ENCODE measurements around the gene POTEG.
"Not testable (repeated sequence)": the region's sequence is repeated elsewhere in the genome, so short reads cannot be mapped to it uniquely, and the experiment has no call there.

Gene POTEG

DNA sequence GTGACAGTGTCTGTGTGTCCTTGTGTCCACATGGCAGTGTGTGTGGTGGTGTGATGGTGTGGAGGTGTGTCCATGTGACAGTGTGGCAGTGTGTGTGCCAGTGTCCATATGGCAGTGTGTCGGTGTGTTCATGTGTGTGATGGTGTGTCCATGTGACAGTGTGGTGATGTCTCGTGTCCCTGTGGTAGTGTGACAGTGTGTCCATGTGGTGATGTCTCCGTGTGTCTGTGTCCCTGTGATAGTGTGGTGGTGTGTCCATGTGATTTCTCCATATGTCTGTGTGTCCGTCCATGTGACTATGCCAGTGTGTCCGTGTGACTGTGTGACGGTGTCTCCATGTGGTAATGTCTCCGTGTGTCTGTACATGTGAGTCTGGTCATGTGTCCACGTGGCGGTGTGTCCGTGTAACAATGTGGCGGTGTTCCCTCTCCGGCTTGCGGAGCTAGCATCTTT lies 59.7 kb downstream of the POTEG start:
- not testable (repeated sequence) for DNase-seq (ENCODE audit: low read depth in 2 of 2)

GRCh38 chr14:19372813-19373500 lies 61.2 kb downstream of the POTEG start:
- DNase-seq (ENCODE audit: low read depth in 2 of 2): not testable (repeated sequence)

DNA sequence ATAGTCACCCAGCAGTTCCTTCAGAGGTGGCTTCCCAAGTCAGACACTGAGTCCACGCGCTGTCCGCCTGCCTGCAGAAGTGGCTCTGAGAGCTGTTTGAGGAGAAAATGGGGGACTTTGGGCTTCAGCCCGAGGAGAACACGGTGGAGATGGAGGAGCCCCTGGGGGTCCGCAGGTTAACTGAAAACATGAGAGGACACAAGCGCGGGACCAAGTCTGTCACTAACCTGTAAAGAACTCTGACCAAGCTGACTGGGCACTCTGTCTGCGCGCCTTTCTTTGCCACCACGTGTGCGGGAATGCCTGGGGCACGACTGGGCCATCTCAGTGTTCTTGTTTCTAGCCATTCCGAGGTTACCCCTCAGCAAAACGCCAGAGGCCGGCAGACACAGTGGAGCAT lies 62.4 kb downstream of the POTEG start:
- DNase-seq (ENCODE audit: low read depth in 2 of 2): not testable (repeated sequence)

DNA sequence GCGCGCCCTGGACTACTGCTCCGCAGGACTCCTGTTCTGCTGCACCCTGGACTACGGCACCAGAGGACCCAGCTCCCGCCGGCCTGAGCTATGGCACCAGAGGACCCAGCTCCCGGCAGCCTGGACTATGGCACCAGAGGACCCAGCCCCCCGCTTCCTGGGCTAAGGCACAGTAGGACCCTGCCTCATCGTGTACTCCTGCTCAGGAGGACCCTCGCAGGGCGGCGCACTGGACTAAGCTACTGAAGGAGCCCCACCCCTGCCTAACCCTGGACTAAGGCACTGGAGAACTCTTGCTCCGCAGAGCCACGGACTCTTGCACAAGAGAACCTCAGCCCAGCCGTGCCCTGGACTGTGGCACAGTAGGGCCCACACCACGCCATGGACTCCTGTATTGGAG lies 71.3 kb downstream of the POTEG start:
- DNase-seq (ENCODE audit: low read depth in 2 of 2): not testable (repeated sequence)

- DNase-seq (ENCODE audit: low read depth in 2 of 2): not testable (repeated sequence)
These were observed 71.8 kb downstream of the POTEG start for GRCh38 chr14:19362323-19362722.

GRCh38 chr14:19361636-19362253 lies 72.4 kb downstream of the POTEG start:
- not testable (repeated sequence) for DNase-seq (ENCODE audit: low read depth in 2 of 2)

- not testable (repeated sequence) for DNase-seq (ENCODE audit: low read depth in 2 of 2)
These were observed 73.1 kb downstream of the POTEG start for GRCh38 chr14:19360937-19361635.

All from stimulated activated CD4-positive, alpha-beta T cell treated with anti-CD3 and anti-CD28 coated beads, Interleukin-1b, Interleukin-23, amount 100 ng/mL, for 4 hours (primary cell).